Measurements from ENCODE around the gene ZNF837. TPM values are rescaled to one million over a fixed set of nuclear protein-coding genes. Genes with fewer than 3 reads are reported as not detected.

The ZNF837 gene
- polyA plus RNA-seq, 2 of the 4 experiments (the other 2 are of a cell fraction): 0.74 to 1.0 TPM

GRCh38 chr19:58400316-58400915, 19.6 kb upstream of the ZNF837 start:
- CTCF ChIA-PET: interaction anchor here (1.2 kb wide), 1 partner anchor 119 kb away, joined by 7 read pairs; the partner anchor contains the start of gene ZBTB45
- Histone ChIP-seq H3K4me3 (peak overlapping the region; percentile 49), H3K4me1 (peaks cover 19% of the 10 kb centered on the region), H3K9me3 (no peaks in the 10 kb centered on the region), H3K27ac (peak overlapping the region; percentile 74 to 86), H3K4me2 (peak overlapping the region; percentile 89)
- no peak for DNase-seq (ENCODE audit: low read depth in 1 of 2, low spot score in 1 of 2)
- ATAC-seq: 0 out of 6 replicates have a peak, but pooled peaks of 1 of the 2 experiments have one; percentile 0
- no peak for TF ChIP-seq KDM1A (IDR thresholded peaks at IDR 0.05; ENCODE audit: low read depth)
- no peak for TF ChIP-seq NPAS2 (CRISPR knock-in tag; IDR thresholded peaks at IDR 0.05; ENCODE audit: borderline replicate concordance)
- TF ChIP-seq MYC (IDR thresholded peaks at IDR 0.05; ENCODE audit: borderline replicate concordance, low read length): no peak
- no peak for TF ChIP-seq REST (IDR thresholded peaks at IDR 0.05)
- TF ChIP-seq HOXA7 (CRISPR knock-in tag; IDR thresholded peaks at IDR 0.05): no peak
- no peak for TF ChIP-seq USF2 (IDR thresholded peaks at IDR 0.05)
- POLR2A ChIA-PET: interaction anchor here (1.6 kb wide), 1 partner anchor 38 kb away, joined by 5 read pairs; the partner anchor contains the start of gene ZNF497
- FAIRE-seq: no peak
- 69% methylated on average over 18 of the region's 18 CpGs for WGBS (ENCODE audit: missing lambda C conversion rate)

- peak overlapping the region in 1 of 2 experiments; percentile 86; a peak in 2 of 6 replicates for H3K27ac ChIP-seq
- FAIRE-seq: no peak
- H3K9me3 ChIP-seq: no peaks in the 10 kb centered on the region
- peaks cover 24% of the 10 kb centered on the region for H3K4me1 ChIP-seq
- TF ChIP-seq ZFP36 (IDR thresholded peaks at IDR 0.05; ENCODE audit: borderline replicate concordance, partially characterized antibody): peak; percentile 36
- TF ChIP-seq GATA3 (IDR thresholded peaks at IDR 0.05; ENCODE audit: borderline replicate concordance): no peak
- TF ChIP-seq MAZ (IDR thresholded peaks at IDR 0.05; ENCODE audit: borderline replicate concordance, low read depth, low read length): no peak
- H3K4me3 ChIP-seq: no peak overlapping the region
- H3K4me2 ChIP-seq: peak overlapping the region; percentile 89; the same call in 2 of the 3 replicates
- ATAC-seq: no peak
- CTCF ChIA-PET: no interaction called here
- POLR2A ChIA-PET: interaction anchor here (1.6 kb wide), 1 partner anchor 38 kb away, joined by 5 read pairs; the partner anchor contains the start of gene ZNF497
- no peak for DNase-seq (ENCODE audit: low read depth in 1 of 2, low spot score in 1 of 2)
- 95% methylated on average over 3 of the region's 3 CpGs for WGBS (ENCODE audit: missing lambda C conversion rate)
These were observed 19.1 kb upstream of the ZNF837 start for GRCh38 chr19:58399903-58400302.

- Histone ChIP-seq H3K4me1 (peaks cover 32% of the 10 kb centered on the region), H3K27ac (no peak overlapping the region), H3K4me2 (no peak overlapping the region), H3K4me3 (no peak overlapping the region), H3K9me3 (no peaks in the 10 kb centered on the region)
- FAIRE-seq (no peak), DNase-seq (ENCODE audit: low read depth in 1 of 2, low spot score in 1 of 2) (no peak), ATAC-seq (no peak)
- ChIA-PET CTCF (interaction anchor here (1.0 kb wide), 1 partner anchor 9 kb away, joined by 3 read pairs; no protein-coding TSS in a partner anchor), POLR2A (no interaction called here)
- 92% methylated on average over 6 of the region's 6 CpGs for WGBS (ENCODE audit: missing lambda C conversion rate)
- TF ChIP-seq FOSL2 (IDR thresholded peaks at IDR 0.05): no peak
- no peak for TF ChIP-seq FOSL2 (CRISPR knock-in tag; IDR thresholded peaks at IDR 0.05)
- TF ChIP-seq GATA3 (IDR thresholded peaks at IDR 0.05; ENCODE audit: borderline replicate concordance): no peak
These were observed 17.7 kb upstream of the ZNF837 start for GRCh38 chr19:58398545-58398944.

GRCh38 chr19:58398087-58398486, 17.3 kb upstream of the ZNF837 start:
- Histone ChIP-seq H3K27ac (no peak overlapping the region), H3K4me1 (peaks cover 32% of the 10 kb centered on the region), H3K4me2 (no peak overlapping the region), H3K4me3 (no peak overlapping the region), H3K9me3 (no peaks in the 10 kb centered on the region)
- FAIRE-seq: no peak
- POLR2A ChIA-PET: no interaction called here
- CTCF ChIA-PET: interaction anchor here (0.9 to 1.0 kb wide), 2 partner anchors 9 to 122 kb away, joined by 3 read pairs; partner anchors contain the start of gene ZBTB45
- TF ChIP-seq ZFP36 (IDR thresholded peaks at IDR 0.05; ENCODE audit: borderline replicate concordance, partially characterized antibody) (peak; percentile 64), BCL3 (IDR thresholded peaks at IDR 0.05) (no peak), HOXB5 (CRISPR knock-in tag; IDR thresholded peaks at IDR 0.05) (no peak), NPAS2 (CRISPR knock-in tag; IDR thresholded peaks at IDR 0.05; ENCODE audit: borderline replicate concordance) (no peak), MAFK (IDR thresholded peaks at IDR 0.05; ENCODE audit: partially characterized antibody) (no peak), HDAC2 (IDR thresholded peaks at IDR 0.05) (no peak), JUN (IDR thresholded peaks at IDR 0.05) (no peak), CEBPB (IDR thresholded peaks at IDR 0.05) (no peak)
- ATAC-seq: no peak
- DNase-seq (ENCODE audit: low read depth in 1 of 2, low spot score in 1 of 2): no peak
- WGBS (ENCODE audit: missing lambda C conversion rate): 65% methylated on average over 4 of the region's 4 CpGs
